ENCODE data around the gene USP25.
A peak's percentile ranks its signal among the peaks of the same experiment; 100 is the strongest.

The USP25 gene

GRCh38 chr21:15729674-15730483 lies at the start of gene USP25:
Gene USP25, plus strand, starts transcription at chr21:15729982. Its CDS starts 412 bp downstream, at chr21:15730394.
- no peaks in the 10 kb centered on the region; the same call in 1 of the 2 replicates for H3K36me3 ChIP-seq (ENCODE audit: insufficient read depth, low read length)
- H4K20me1 ChIP-seq (ENCODE audit: insufficient read depth, low read length), result peaks cover 24% of the 10 kb centered on the region; the same call in 1 of the 2 replicates
- H3K4me3 ChIP-seq (ENCODE audit: low read depth in 1 of 2, low read length in 2 of 2), result peak within 1 kb of the TSS; percentile 82 to 96
- peak within 1 kb of the TSS; percentile 94 for H2AFZ ChIP-seq (ENCODE audit: low read depth, low read length)
- H3K27me3 ChIP-seq (ENCODE audit: insufficient read depth, low read length, poor library complexity), result no peaks in the 10 kb centered on the region
- H3K27ac ChIP-seq (ENCODE audit: low read length), result peak within 1 kb of the TSS; percentile 81
- H3K4me1 ChIP-seq (ENCODE audit: insufficient read depth, low read length), result peaks cover 46% of the 10 kb centered on the region
- peak; percentile 81 for ATAC-seq (ENCODE audit: insufficient read depth, low read depth)
- no peaks in the 10 kb centered on the region for H3K9me3 ChIP-seq (ENCODE audit: insufficient read depth, low read length, severe bottlenecking)
- TF ChIP-seq EZH2 (IDR thresholded peaks at IDR 0.05; ENCODE audit: borderline replicate concordance, low read depth, low read length, severe bottlenecking), result no peak
- TF ChIP-seq CTCF (IDR thresholded peaks at IDR 0.05; ENCODE audit: borderline replicate concordance, extremely low read depth, low read length, poor library complexity, severe bottlenecking), result peak; percentile 39
- peak within 1 kb of the TSS; percentile 98 for H3K4me2 ChIP-seq (ENCODE audit: insufficient read depth, low read length)
- peak; percentile 91 for DNase-seq
- peak within 1 kb of the TSS; percentile 68 for H3K9ac ChIP-seq (ENCODE audit: low read depth, low read length)
- peaks cover 47% of the 10 kb centered on the region for H3K79me2 ChIP-seq (ENCODE audit: insufficient read depth, low read length)

- Histone ChIP-seq H3K9me3 (ENCODE audit: insufficient read depth, low read length, severe bottlenecking) (no peaks in the 10 kb centered on the region), H3K4me3 (ENCODE audit: low read depth in 1 of 2, low read length in 2 of 2) (no peak overlapping the region), H3K79me2 (ENCODE audit: insufficient read depth, low read length) (no peaks in the 10 kb centered on the region), H3K4me1 (ENCODE audit: insufficient read depth, low read length) (peaks cover 9% of the 10 kb centered on the region; the same call in 1 of the 2 replicates), H4K20me1 (ENCODE audit: insufficient read depth, low read length) (no peaks in the 10 kb centered on the region), H3K27me3 (ENCODE audit: insufficient read depth, low read length, poor library complexity) (no peaks in the 10 kb centered on the region), H3K9ac (ENCODE audit: low read depth, low read length) (no peak overlapping the region), H3K36me3 (ENCODE audit: insufficient read depth, low read length) (no peaks in the 10 kb centered on the region), H2AFZ (ENCODE audit: low read depth, low read length) (peak overlapping the region; percentile 43; the same call in 1 of the 2 replicates), H3K4me2 (ENCODE audit: insufficient read depth, low read length) (no peak overlapping the region), H3K27ac (ENCODE audit: low read length) (no peak overlapping the region)
- ATAC-seq (ENCODE audit: insufficient read depth, low read depth) (peak; percentile 75; the same call in 2 of the 3 replicates), DNase-seq (peak; percentile 11)
- TF ChIP-seq CTCF (IDR thresholded peaks at IDR 0.05; ENCODE audit: borderline replicate concordance, extremely low read depth, low read length, poor library complexity, severe bottlenecking), result no peak
- no peak for TF ChIP-seq EZH2 (IDR thresholded peaks at IDR 0.05; ENCODE audit: borderline replicate concordance, low read depth, low read length, severe bottlenecking)
Observed at GRCh38 chr21:15682186-15682895, 47.4 kb upstream of the USP25 start.

DNA sequence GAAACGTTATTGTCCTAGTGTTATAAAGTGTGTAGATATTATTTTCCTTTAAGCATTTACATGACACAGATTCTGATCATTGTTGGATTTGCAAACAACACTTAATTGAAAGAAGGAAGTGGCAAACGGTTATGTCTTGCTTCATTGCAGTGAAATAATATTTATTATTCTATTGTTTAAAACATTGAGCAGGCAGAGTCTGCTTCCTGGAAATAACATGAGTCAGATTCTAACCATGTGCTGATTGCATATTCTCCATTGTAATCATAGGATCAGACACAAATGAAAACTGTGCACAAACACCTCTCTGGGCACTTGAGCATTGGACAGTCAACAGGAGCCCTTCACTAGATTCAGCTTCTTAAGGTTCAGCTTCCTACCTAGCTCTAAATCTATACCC lies 46.8 kb upstream of the USP25 start:
- no peak overlapping the region for H3K9ac ChIP-seq (ENCODE audit: low read depth, low read length)
- no peak overlapping the region for H2AFZ ChIP-seq (ENCODE audit: low read depth, low read length)
- no peak for TF ChIP-seq EZH2 (IDR thresholded peaks at IDR 0.05; ENCODE audit: borderline replicate concordance, low read depth, low read length, severe bottlenecking)
- no peak for TF ChIP-seq CTCF (IDR thresholded peaks at IDR 0.05; ENCODE audit: borderline replicate concordance, extremely low read depth, low read length, poor library complexity, severe bottlenecking)
- no peaks in the 10 kb centered on the region for H3K36me3 ChIP-seq (ENCODE audit: insufficient read depth, low read length)
- H3K4me2 ChIP-seq (ENCODE audit: insufficient read depth, low read length), result no peak overlapping the region
- no peaks in the 10 kb centered on the region for H3K79me2 ChIP-seq (ENCODE audit: insufficient read depth, low read length)
- no peak for DNase-seq
- no peaks in the 10 kb centered on the region for H3K9me3 ChIP-seq (ENCODE audit: insufficient read depth, low read length, severe bottlenecking)
- H3K27me3 ChIP-seq (ENCODE audit: insufficient read depth, low read length, poor library complexity), result no peaks in the 10 kb centered on the region
- no peak overlapping the region for H3K4me3 ChIP-seq (ENCODE audit: low read depth in 1 of 2, low read length in 2 of 2)
- no peak overlapping the region for H3K27ac ChIP-seq (ENCODE audit: low read length)
- peaks cover 9% of the 10 kb centered on the region; the same call in 1 of the 2 replicates for H3K4me1 ChIP-seq (ENCODE audit: insufficient read depth, low read length)
- no peaks in the 10 kb centered on the region for H4K20me1 ChIP-seq (ENCODE audit: insufficient read depth, low read length)
- ATAC-seq (ENCODE audit: insufficient read depth, low read depth), result no peak

All from DND-41 (cell line).